Measurements from ENCODE around the gene TMEM144. TPM values are rescaled to one million over a fixed set of nuclear protein-coding genes. Genes with fewer than 3 reads are reported as not detected.

Gene TMEM144
- total RNA-seq, 4 donors from 2014 or later: 3.8 to 9.7 (median 5.0) TPM

GRCh38 chr4:158179465-158179864, 30.8 kb upstream of the TMEM144 start:
- Histone ChIP-seq H3K4me3 (no peak overlapping the region), H3K27ac (no peak overlapping the region), H3K27me3 (no peaks in the 10 kb centered on the region), H3K36me3 (no peaks in the 10 kb centered on the region), H3K4me1 (no peaks in the 10 kb centered on the region), H3K9me3 (no peaks in the 10 kb centered on the region)
- intact Hi-C loops (cut with DNase I; ENCODE audit: low total_unique reads): no loop called here
- TF ChIP-seq CTCF (IDR thresholded peaks at IDR 0.05): no peak
- TF ChIP-seq POLR2A (IDR thresholded peaks at IDR 0.05): no peak
- no peak for DNase-seq

- Histone ChIP-seq H3K9me3 (no peaks in the 10 kb centered on the region), H3K27me3 (no peaks in the 10 kb centered on the region), H3K4me1 (no peaks in the 10 kb centered on the region), H3K4me3 (no peak overlapping the region), H3K27ac (no peak overlapping the region), H3K36me3 (no peaks in the 10 kb centered on the region)
- no peak for TF ChIP-seq POLR2A (IDR thresholded peaks at IDR 0.05)
- TF ChIP-seq CTCF (IDR thresholded peaks at IDR 0.05): no peak
- intact Hi-C loops (cut with DNase I; ENCODE audit: low total_unique reads): no loop called here
- no peak for DNase-seq
These were observed 28.4 kb upstream of the TMEM144 start for GRCh38 chr4:158181906-158182305.

GRCh38 chr4:158182736-158183135, 27.6 kb upstream of the TMEM144 start:
- intact Hi-C loops (cut with DNase I; ENCODE audit: low total_unique reads): no loop called here
- no peak overlapping the region for H3K27ac ChIP-seq
- no peaks in the 10 kb centered on the region for H3K27me3 ChIP-seq
- no peak for DNase-seq
- no peaks in the 10 kb centered on the region for H3K9me3 ChIP-seq
- no peak for TF ChIP-seq CTCF (IDR thresholded peaks at IDR 0.05)
- no peak for TF ChIP-seq POLR2A (IDR thresholded peaks at IDR 0.05)
- H3K4me1 ChIP-seq: no peaks in the 10 kb centered on the region
- H3K4me3 ChIP-seq: no peak overlapping the region
- H3K36me3 ChIP-seq: no peaks in the 10 kb centered on the region

- DNase-seq: no peak
- TF ChIP-seq CTCF (IDR thresholded peaks at IDR 0.05): no peak
- no peak for TF ChIP-seq POLR2A (IDR thresholded peaks at IDR 0.05)
- H3K4me1 ChIP-seq: no peaks in the 10 kb centered on the region
- H3K27me3 ChIP-seq: no peaks in the 10 kb centered on the region
- no peaks in the 10 kb centered on the region for H3K9me3 ChIP-seq
- intact Hi-C loops (cut with DNase I; ENCODE audit: low total_unique reads): no loop called here
- H3K4me3 ChIP-seq: no peak overlapping the region
- no peak overlapping the region for H3K27ac ChIP-seq
- no peaks in the 10 kb centered on the region for H3K36me3 ChIP-seq
These were observed 23.5 kb upstream of the TMEM144 start for GRCh38 chr4:158186815-158187214.

DNA sequence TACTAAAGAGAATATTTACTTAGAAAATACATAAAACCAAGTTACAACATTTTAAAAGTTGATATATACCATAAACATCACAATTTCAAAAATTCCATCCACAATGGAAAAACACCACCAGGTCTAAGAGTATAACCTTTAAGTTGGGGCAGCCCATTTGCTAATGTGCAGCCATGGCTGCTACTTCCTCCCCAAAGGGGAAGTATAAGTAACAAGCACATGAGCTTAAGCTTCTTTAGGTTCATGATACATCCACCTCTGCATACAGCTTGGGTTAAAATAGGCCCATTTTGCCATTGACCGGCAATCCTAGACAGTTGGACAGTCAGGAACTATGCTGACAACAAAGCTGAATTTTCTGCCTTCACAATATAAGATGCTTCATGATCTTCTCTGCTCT, 20.9 kb upstream of the TMEM144 start:
- no peak overlapping the region for H3K4me3 ChIP-seq
- DNase-seq: no peak
- H3K36me3 ChIP-seq: no peaks in the 10 kb centered on the region
- H3K9me3 ChIP-seq: no peaks in the 10 kb centered on the region
- H3K27me3 ChIP-seq: no peaks in the 10 kb centered on the region
- intact Hi-C loops (cut with DNase I; ENCODE audit: low total_unique reads): no loop called here
- no peaks in the 10 kb centered on the region for H3K4me1 ChIP-seq
- TF ChIP-seq CTCF (IDR thresholded peaks at IDR 0.05) (no peak), POLR2A (IDR thresholded peaks at IDR 0.05) (no peak)
- H3K27ac ChIP-seq: no peak overlapping the region
